ENCODE measurements around the gene ZNF608.

ZNF608 gene

DNA sequence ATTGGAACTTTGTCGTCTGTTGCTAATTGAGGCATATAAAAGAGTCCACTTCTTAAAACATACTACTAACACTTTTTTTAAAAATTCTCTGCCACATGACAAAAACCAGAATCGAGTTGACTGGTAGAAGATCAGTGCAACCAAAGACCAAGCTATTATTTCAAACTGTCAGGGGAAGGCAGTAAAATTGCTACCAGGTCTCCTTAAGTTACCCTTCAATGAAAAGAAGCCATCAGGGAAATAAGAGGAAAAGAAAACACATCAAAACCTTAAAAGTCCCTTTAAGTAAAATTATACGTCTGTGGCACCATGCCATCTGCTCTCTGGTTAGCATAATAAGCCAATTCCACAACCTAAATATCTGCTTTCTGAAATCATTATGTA is 9.6 kb downstream of the ZNF608 start:
- no peak overlapping the region for H3K4me3 ChIP-seq (ENCODE audit: low read depth, low read length)
- DNase-seq (ENCODE audit: low read depth): no peak
- TF ChIP-seq MYC (IDR thresholded peaks at IDR 0.05; ENCODE audit: low read depth, low read length): no peak
- TF ChIP-seq, protein P1, sequence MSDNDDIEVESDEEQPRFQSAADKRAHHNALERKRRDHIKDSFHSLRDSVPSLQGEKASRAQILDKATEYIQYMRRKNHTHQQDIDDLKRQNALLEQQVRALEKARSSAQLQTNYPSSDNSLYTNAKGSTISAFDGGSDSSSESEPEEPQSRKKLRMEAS (IDR thresholded peaks at IDR 0.05; ENCODE audit: low read depth, low read length): no peak
- TF ChIP-seq POLR2A (IDR thresholded peaks at IDR 0.05; ENCODE audit: extremely low read depth, insufficient read length): no peak
- TF ChIP-seq, protein P2, sequence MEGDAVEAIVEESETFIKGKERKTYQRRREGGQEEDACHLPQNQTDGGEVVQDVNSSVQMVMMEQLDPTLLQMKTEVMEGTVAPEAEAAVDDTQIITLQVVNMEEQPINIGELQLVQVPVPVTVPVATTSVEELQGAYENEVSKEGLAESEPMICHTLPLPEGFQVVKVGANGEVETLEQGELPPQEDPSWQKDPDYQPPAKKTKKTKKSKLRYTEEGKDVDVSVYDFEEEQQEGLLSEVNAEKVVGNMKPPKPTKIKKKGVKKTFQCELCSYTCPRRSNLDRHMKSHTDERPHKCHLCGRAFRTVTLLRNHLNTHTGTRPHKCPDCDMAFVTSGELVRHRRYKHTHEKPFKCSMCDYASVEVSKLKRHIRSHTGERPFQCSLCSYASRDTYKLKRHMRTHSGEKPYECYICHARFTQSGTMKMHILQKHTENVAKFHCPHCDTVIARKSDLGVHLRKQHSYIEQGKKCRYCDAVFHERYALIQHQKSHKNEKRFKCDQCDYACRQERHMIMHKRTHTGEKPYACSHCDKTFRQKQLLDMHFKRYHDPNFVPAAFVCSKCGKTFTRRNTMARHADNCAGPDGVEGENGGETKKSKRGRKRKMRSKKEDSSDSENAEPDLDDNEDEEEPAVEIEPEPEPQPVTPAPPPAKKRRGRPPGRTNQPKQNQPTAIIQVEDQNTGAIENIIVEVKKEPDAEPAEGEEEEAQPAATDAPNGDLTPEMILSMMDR (IDR thresholded peaks at IDR 0.05; ENCODE audit: low read depth, low read length): no peak

DNA sequence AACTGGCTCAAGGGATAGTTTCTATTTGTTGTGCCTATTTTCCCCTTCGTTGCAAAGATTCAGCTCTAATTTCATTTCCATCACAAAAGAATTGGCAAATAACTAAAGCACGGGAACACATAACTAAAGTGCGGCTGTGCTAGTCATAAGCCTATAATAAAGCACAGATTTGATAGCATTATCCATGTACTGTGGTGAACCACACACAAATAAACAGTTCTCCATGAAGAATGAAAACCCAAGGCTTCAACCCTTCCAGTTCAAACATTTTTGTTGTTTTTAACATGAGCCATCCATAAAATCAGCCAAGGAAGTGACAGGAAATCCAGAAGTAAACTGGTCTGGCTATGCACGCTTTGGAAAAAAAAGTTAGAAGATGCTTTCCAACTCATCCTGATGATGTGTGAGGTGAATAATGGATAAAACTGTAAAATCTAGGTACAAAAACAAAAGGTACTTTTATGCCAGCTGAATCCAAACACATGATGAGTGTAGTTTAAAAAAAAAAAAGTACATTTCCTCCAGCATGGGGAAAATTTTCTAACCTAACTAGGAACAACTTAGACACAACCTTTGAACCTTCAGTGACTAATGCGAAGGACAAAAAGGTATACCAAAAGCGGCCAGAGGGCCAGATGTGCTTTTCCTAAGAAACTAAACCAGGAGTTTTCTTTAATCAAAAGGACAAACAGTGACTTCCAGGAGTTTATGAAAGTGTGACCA is 10.2 kb downstream of the ZNF608 start:
- no peak overlapping the region for H3K4me3 ChIP-seq (ENCODE audit: low read depth, low read length)
- no peak for TF ChIP-seq MYC (IDR thresholded peaks at IDR 0.05; ENCODE audit: low read depth, low read length)
- TF ChIP-seq POLR2A (IDR thresholded peaks at IDR 0.05; ENCODE audit: extremely low read depth, insufficient read length): no peak
- TF ChIP-seq, protein P1 (IDR thresholded peaks at IDR 0.05; ENCODE audit: low read depth, low read length): no peak
- TF ChIP-seq, protein P2 (IDR thresholded peaks at IDR 0.05; ENCODE audit: low read depth, low read length): no peak
- no peak for DNase-seq (ENCODE audit: low read depth)

DNA sequence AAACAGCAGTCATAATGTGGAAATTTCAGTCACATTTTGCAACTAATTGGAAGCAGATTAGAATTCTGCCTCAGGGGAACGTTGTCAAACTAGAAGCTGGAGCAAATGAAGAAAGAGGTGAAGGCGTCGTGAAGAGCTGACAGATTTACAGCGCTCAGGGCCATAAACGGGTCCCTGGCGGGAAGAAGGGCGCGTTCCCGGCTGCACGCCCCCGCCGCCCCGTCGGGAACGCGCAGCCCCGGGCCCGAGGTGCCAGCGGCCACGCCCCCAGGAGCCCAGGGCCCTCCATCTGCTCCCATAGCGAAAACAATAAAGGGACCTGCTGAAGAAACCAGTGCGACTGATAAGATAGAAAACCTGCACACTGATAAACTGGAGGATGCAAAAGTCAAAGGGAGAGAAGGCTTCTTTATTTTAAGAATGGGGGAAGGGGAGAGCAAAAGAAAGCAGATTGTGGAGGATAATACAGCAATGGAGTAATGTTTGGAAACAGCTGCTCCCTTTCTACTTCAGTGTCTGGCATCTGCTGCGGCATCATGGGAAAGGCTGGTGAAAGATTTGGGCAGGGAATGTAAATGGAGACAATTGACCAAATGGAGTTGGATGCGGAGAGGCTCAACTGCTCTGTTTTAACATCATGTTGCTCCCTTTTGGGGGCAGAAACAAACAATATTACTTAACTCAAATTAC is 11.1 kb downstream of the ZNF608 start:
- no peak overlapping the region for H3K4me3 ChIP-seq (ENCODE audit: low read depth, low read length)
- no peak for TF ChIP-seq MYC (IDR thresholded peaks at IDR 0.05; ENCODE audit: low read depth, low read length)
- TF ChIP-seq, protein P1 (IDR thresholded peaks at IDR 0.05; ENCODE audit: low read depth, low read length): no peak
- no peak for TF ChIP-seq POLR2A (IDR thresholded peaks at IDR 0.05; ENCODE audit: extremely low read depth, insufficient read length)
- no peak for DNase-seq (ENCODE audit: low read depth)

DNA sequence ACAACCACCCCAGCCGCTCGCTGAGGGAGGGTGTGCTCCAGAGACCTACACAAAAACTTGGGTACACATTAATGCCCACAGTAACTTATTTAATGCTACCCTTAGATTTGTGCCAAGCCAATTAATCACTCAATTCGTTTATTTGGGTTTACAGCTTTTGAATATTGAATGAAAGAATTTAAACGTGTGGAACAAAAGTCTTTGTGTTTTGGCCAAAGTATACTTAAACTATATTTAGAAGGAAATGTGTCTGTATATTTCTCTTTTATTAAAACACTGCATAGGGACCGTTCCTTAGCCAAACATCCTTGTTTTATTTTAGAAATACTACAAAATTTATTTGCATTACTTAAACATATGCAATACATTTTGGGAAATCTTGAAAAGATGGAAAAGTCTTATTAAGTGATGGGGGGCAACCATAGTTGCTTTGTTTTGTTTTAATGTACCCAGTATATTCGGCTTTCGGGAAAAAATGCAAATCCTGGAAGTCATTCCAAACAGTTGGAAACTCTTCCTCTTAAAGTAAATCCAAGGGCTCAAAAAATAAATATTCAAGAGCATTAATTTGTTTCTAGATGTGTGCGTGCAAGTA is 11.8 kb downstream of the ZNF608 start:
- H3K4me3 ChIP-seq (ENCODE audit: low read depth, low read length): no peak overlapping the region
- no peak for TF ChIP-seq MYC (IDR thresholded peaks at IDR 0.05; ENCODE audit: low read depth, low read length)
- TF ChIP-seq, protein P1 (IDR thresholded peaks at IDR 0.05; ENCODE audit: low read depth, low read length): no peak
- no peak for TF ChIP-seq POLR2A (IDR thresholded peaks at IDR 0.05; ENCODE audit: extremely low read depth, insufficient read length)
- TF ChIP-seq, protein P2 (IDR thresholded peaks at IDR 0.05; ENCODE audit: low read depth, low read length): no peak
- no peak for DNase-seq (ENCODE audit: low read depth)

DNA sequence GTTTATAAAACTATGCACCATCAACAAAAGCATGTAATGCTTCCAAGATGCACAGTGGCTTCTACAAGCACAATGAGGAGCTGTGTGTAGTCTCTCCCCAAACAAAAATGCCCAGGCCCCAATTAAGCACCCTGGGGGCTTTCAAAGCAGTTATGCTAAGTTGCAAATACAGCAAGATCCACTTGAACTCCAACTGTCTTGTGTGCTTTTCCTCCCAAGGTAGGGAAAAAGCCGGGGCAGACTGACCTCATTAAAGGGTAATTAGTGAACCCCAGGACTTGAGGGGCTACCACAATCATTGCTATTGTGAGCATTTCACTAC is 13.1 kb downstream of the ZNF608 start:
- no peak for DNase-seq (ENCODE audit: low read depth)
- no peak overlapping the region for H3K4me3 ChIP-seq (ENCODE audit: low read depth, low read length)
- TF ChIP-seq, protein P2 (IDR thresholded peaks at IDR 0.05; ENCODE audit: low read depth, low read length): no peak
- TF ChIP-seq POLR2A (IDR thresholded peaks at IDR 0.05; ENCODE audit: extremely low read depth, insufficient read length) (no peak), MYC (IDR thresholded peaks at IDR 0.05; ENCODE audit: low read depth, low read length) (no peak)
- TF ChIP-seq, protein P1 (IDR thresholded peaks at IDR 0.05; ENCODE audit: low read depth, low read length): no peak
